ENCODE measurements around the gene ZFPM1. TPM values are rescaled to one million over a fixed set of nuclear protein-coding genes. Genes with fewer than 3 reads are reported as not detected.

ZFPM1 gene
- total RNA-seq, 1 donor from 2014 or later, result 1.7 TPM

- H3K36me3 ChIP-seq, result no peaks in the 10 kb centered on the region
- no peak for DNase-seq (ENCODE audit: extremely low spot score in 2 of 2)
- no peak overlapping the region for H3K27ac ChIP-seq
- H3K27me3 ChIP-seq, result no peaks in the 10 kb centered on the region
- H3K9me3 ChIP-seq, result no peaks in the 10 kb centered on the region
- H3K4me3 ChIP-seq, result no peak overlapping the region
- TF ChIP-seq, protein P1, sequence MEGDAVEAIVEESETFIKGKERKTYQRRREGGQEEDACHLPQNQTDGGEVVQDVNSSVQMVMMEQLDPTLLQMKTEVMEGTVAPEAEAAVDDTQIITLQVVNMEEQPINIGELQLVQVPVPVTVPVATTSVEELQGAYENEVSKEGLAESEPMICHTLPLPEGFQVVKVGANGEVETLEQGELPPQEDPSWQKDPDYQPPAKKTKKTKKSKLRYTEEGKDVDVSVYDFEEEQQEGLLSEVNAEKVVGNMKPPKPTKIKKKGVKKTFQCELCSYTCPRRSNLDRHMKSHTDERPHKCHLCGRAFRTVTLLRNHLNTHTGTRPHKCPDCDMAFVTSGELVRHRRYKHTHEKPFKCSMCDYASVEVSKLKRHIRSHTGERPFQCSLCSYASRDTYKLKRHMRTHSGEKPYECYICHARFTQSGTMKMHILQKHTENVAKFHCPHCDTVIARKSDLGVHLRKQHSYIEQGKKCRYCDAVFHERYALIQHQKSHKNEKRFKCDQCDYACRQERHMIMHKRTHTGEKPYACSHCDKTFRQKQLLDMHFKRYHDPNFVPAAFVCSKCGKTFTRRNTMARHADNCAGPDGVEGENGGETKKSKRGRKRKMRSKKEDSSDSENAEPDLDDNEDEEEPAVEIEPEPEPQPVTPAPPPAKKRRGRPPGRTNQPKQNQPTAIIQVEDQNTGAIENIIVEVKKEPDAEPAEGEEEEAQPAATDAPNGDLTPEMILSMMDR (IDR thresholded peaks at IDR 0.05), result no peak
- no peak for TF ChIP-seq POLR2AphosphoS5 (IDR thresholded peaks at IDR 0.05; ENCODE audit: insufficient read depth in 1 of 2, low read depth in 1 of 2)
- no peak for TF ChIP-seq POLR2A (IDR thresholded peaks at IDR 0.05)
- peaks cover 11% of the 10 kb centered on the region for H3K4me1 ChIP-seq
- intact Hi-C loops (cut with DNase I), result loop anchor here (2.0 kb wide), 1 partner anchor 84 kb away; no protein-coding TSS in a partner anchor
These were observed 10.7 kb upstream of the ZFPM1 start for GRCh38 chr16:88442383-88442726.

GRCh38 chr16:88442727-88443576 is 10.1 kb upstream of the ZFPM1 start:
- Histone ChIP-seq H3K9me3 (no peaks in the 10 kb centered on the region), H3K27ac (no peak overlapping the region), H3K27me3 (no peaks in the 10 kb centered on the region), H3K36me3 (no peaks in the 10 kb centered on the region), H3K4me1 (peaks cover 6% of the 10 kb centered on the region), H3K4me3 (no peak overlapping the region)
- TF ChIP-seq POLR2A (IDR thresholded peaks at IDR 0.05), result no peak
- TF ChIP-seq, protein P1 (IDR thresholded peaks at IDR 0.05), result peak; percentile 93 to 98 (median 97)
- TF ChIP-seq POLR2AphosphoS5 (IDR thresholded peaks at IDR 0.05; ENCODE audit: insufficient read depth in 1 of 2, low read depth in 1 of 2), result peak in 1 of 2 donors; percentile 40
- no peak for DNase-seq (ENCODE audit: extremely low spot score in 2 of 2)
- intact Hi-C loops (cut with DNase I), result loop anchor here (2.0 kb wide), 1 partner anchor 84 kb away; no protein-coding TSS in a partner anchor

GRCh38 chr16:88444826-88445582 is 8.1 kb upstream of the ZFPM1 start:
- H3K4me1 ChIP-seq, result peaks cover 6% of the 10 kb centered on the region
- no peak overlapping the region for H3K4me3 ChIP-seq
- TF ChIP-seq POLR2AphosphoS5 (IDR thresholded peaks at IDR 0.05; ENCODE audit: insufficient read depth in 1 of 2, low read depth in 1 of 2), result no peak
- H3K27me3 ChIP-seq, result no peaks in the 10 kb centered on the region
- H3K27ac ChIP-seq, result no peak overlapping the region
- no peaks in the 10 kb centered on the region for H3K9me3 ChIP-seq
- intact Hi-C loops (cut with DNase I), result no loop called here
- no peaks in the 10 kb centered on the region for H3K36me3 ChIP-seq
- no peak for DNase-seq (ENCODE audit: extremely low spot score in 2 of 2)

GRCh38 chr16:88445583-88445960 is 7.5 kb upstream of the ZFPM1 start:
- H3K4me1 ChIP-seq, result peaks cover 6% of the 10 kb centered on the region
- no peaks in the 10 kb centered on the region for H3K36me3 ChIP-seq
- H3K27ac ChIP-seq, result no peak overlapping the region
- H3K27me3 ChIP-seq, result no peaks in the 10 kb centered on the region
- no peak for DNase-seq (ENCODE audit: extremely low spot score in 2 of 2)
- H3K9me3 ChIP-seq, result no peaks in the 10 kb centered on the region
- intact Hi-C loops (cut with DNase I), result no loop called here
- H3K4me3 ChIP-seq, result no peak overlapping the region
- no peak for TF ChIP-seq POLR2AphosphoS5 (IDR thresholded peaks at IDR 0.05; ENCODE audit: insufficient read depth in 1 of 2, low read depth in 1 of 2)
- TF ChIP-seq POLR2A (IDR thresholded peaks at IDR 0.05), result no peak
- TF ChIP-seq, protein P1 (IDR thresholded peaks at IDR 0.05), result no peak

DNA sequence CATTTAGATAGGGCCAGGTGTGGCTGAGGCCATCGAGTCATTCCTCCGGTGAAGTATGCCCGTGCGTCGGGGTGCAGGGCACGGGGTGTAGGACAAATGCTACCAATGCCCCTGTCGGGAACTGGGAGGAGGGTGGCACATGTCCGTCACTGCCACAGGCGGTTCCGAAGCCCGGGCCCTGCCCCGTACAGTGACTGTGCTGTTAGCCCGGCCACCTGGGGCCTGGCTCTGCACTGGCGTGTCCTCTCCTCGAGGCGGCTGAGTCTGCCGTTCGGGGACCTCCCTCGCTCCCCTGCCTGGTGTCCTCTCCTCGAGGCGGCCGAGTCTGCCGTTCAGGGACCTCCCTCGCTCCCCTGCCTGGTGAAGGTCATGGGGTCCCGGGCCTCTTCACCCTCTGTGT is 7.0 kb upstream of the ZFPM1 start:
- Histone ChIP-seq H3K4me3 (no peak overlapping the region), H3K27me3 (no peaks in the 10 kb centered on the region), H3K27ac (no peak overlapping the region), H3K9me3 (no peaks in the 10 kb centered on the region), H3K4me1 (peaks cover 6% of the 10 kb centered on the region), H3K36me3 (no peaks in the 10 kb centered on the region)
- DNase-seq (ENCODE audit: extremely low spot score in 2 of 2), result no peak
- intact Hi-C loops (cut with DNase I), result no loop called here
- no peak for TF ChIP-seq POLR2AphosphoS5 (IDR thresholded peaks at IDR 0.05; ENCODE audit: insufficient read depth in 1 of 2, low read depth in 1 of 2)
- TF ChIP-seq POLR2A (IDR thresholded peaks at IDR 0.05), result no peak
- TF ChIP-seq, protein P1 (IDR thresholded peaks at IDR 0.05), result no peak
